ENCODE data around the gene CAMTA1.

CAMTA1 gene

GRCh38 chr1:7039590-7040220 is 254.5 kb downstream of the CAMTA1 start:
- no peaks in the 10 kb centered on the region for H3K4me1 ChIP-seq (ENCODE audit: control insufficient read depth, insufficient read depth, low read length, poor library complexity, severe bottlenecking)
- 92 to 100% methylated on average over 3 to 4 of the region's 8 CpGs for WGBS, 2 experiments (ENCODE audit: insufficient coverage in 2 of 2)
- H3K9me3 ChIP-seq (ENCODE audit: control insufficient read depth, low read length), result no peaks in the 10 kb centered on the region
- H3K36me3 ChIP-seq (ENCODE audit: control insufficient read depth, insufficient read depth, low read length), result no peaks in the 10 kb centered on the region
- no peak overlapping the region for H3K4me3 ChIP-seq (ENCODE audit: extremely low read depth, insufficient read depth, low read length, poor library complexity, severe bottlenecking)
- H3K27ac ChIP-seq (ENCODE audit: low read depth, low read length, severe bottlenecking), result no peak overlapping the region

- H3K9me3 ChIP-seq (ENCODE audit: control insufficient read depth, low read length), result no peaks in the 10 kb centered on the region
- no peaks in the 10 kb centered on the region for H3K36me3 ChIP-seq (ENCODE audit: control insufficient read depth, insufficient read depth, low read length)
- H3K4me3 ChIP-seq (ENCODE audit: extremely low read depth, insufficient read depth, low read length, poor library complexity, severe bottlenecking), result no peak overlapping the region
- H3K4me1 ChIP-seq (ENCODE audit: control insufficient read depth, insufficient read depth, low read length, poor library complexity, severe bottlenecking), result no peaks in the 10 kb centered on the region
- 92 to 95% methylated on average over 14 to 15 of the region's 16 CpGs for WGBS, 2 experiments (ENCODE audit: insufficient coverage in 2 of 2)
- H3K27ac ChIP-seq (ENCODE audit: low read depth, low read length, severe bottlenecking), result no peak overlapping the region
These were observed 255.9 kb downstream of the CAMTA1 start for GRCh38 chr1:7040969-7041695.

- Histone ChIP-seq H3K27ac (ENCODE audit: low read depth, low read length, severe bottlenecking) (no peak overlapping the region), H3K4me1 (ENCODE audit: control insufficient read depth, insufficient read depth, low read length, poor library complexity, severe bottlenecking) (peaks cover 4% of the 10 kb centered on the region)
- 67 to 77% methylated on average over 8 to 13 of the region's 17 CpGs for WGBS, 2 experiments (ENCODE audit: insufficient coverage in 2 of 2)
These were observed 257.3 kb downstream of the CAMTA1 start for GRCh38 chr1:7042322-7043190.

GRCh38 chr1:7043191-7043549 is 257.9 kb downstream of the CAMTA1 start:
- Histone ChIP-seq H3K27ac (ENCODE audit: low read depth, low read length, severe bottlenecking) (no peak overlapping the region), H3K9me3 (ENCODE audit: control insufficient read depth, low read length) (no peaks in the 10 kb centered on the region), H3K4me1 (ENCODE audit: control insufficient read depth, insufficient read depth, low read length, poor library complexity, severe bottlenecking) (peaks cover 7% of the 10 kb centered on the region), H3K36me3 (ENCODE audit: control insufficient read depth, insufficient read depth, low read length) (no peaks in the 10 kb centered on the region), H3K4me3 (ENCODE audit: extremely low read depth, insufficient read depth, low read length, poor library complexity, severe bottlenecking) (no peak overlapping the region)
- WGBS, 2 experiments (ENCODE audit: insufficient coverage in 2 of 2), result 77 to 89% methylated on average over 4 to 6 of the region's 6 CpGs

More at GRCh38 chr1:7042322-7043190, 257.3 kb downstream of the CAMTA1 start:
- Histone ChIP-seq H3K4me3 (ENCODE audit: extremely low read depth, insufficient read depth, low read length, poor library complexity, severe bottlenecking) (no peak overlapping the region), H3K9me3 (ENCODE audit: control insufficient read depth, low read length) (no peaks in the 10 kb centered on the region), H3K36me3 (ENCODE audit: control insufficient read depth, insufficient read depth, low read length) (no peaks in the 10 kb centered on the region)

DNA sequence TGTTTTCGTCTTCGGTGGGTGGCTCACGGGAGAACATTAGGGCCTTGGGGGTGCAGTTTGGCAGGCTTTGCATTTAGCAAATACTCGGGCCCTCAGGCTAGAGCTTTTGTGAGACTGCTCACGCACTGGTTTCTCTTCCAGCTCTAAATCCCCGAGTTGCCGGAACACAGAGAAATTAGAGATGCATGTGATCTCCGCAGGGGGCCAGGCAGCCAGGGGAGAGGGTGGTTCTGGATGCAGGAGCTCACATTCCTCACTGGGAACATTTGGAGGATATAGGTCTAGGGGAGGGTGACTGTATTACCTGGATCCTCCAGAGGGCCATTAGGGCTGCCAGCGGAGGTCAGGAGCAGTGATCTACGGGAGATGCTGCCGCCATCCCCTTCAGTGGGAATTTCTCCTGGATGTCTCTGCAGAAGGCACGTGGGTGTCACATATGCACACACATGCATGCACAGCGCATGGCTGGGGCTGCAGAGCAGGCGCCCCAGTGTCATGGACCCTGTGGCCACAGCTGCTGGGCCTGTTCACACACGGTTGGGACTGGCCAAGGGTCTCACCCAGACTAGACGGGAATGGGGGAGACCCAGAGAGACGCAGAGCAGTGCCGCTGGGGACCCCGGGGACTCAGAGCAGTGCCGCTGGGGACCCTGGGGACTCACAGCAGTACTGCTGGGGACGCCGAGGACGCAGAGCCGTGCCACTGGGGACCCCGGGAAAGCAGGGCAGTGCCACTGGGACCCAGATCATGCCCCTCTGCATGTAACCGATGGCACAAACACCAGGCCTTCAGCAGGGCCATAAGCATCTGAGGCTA is 258.7 kb downstream of the CAMTA1 start:
- Histone ChIP-seq H3K4me3 (ENCODE audit: extremely low read depth, insufficient read depth, low read length, poor library complexity, severe bottlenecking) (no peak overlapping the region), H3K27ac (ENCODE audit: low read depth, low read length, severe bottlenecking) (no peak overlapping the region), H3K36me3 (ENCODE audit: control insufficient read depth, insufficient read depth, low read length) (no peaks in the 10 kb centered on the region), H3K4me1 (ENCODE audit: control insufficient read depth, insufficient read depth, low read length, poor library complexity, severe bottlenecking) (peaks cover 7% of the 10 kb centered on the region), H3K9me3 (ENCODE audit: control insufficient read depth, low read length) (no peaks in the 10 kb centered on the region)
- WGBS, 2 experiments (ENCODE audit: insufficient coverage in 2 of 2), result 88 to 90% methylated on average over 26 of the region's 26 CpGs

DNA sequence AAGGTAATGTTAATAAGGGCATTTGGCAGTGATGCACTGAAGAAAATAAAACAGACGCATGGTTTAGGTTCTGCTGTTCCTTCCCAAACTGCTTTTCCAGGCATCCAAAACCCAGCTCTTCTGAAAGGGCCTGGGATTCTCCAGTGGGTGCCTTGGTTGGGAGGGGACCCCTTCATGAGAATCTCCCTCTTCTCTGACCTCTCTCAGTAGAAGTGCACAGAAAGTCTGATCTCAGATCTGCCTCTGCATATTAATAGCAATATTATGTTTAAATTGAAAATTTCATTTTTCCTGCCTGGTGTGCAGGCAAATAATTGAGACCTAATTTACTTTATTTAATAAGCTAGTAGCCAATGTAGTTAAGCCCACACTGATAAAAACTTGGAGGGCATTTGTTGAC is 260.6 kb downstream of the CAMTA1 start:
- H3K36me3 ChIP-seq (ENCODE audit: control insufficient read depth, insufficient read depth, low read length), result no peaks in the 10 kb centered on the region
- H3K4me3 ChIP-seq (ENCODE audit: extremely low read depth, insufficient read depth, low read length, poor library complexity, severe bottlenecking), result no peak overlapping the region
- peaks cover 7% of the 10 kb centered on the region for H3K4me1 ChIP-seq (ENCODE audit: control insufficient read depth, insufficient read depth, low read length, poor library complexity, severe bottlenecking)
- H3K9me3 ChIP-seq (ENCODE audit: control insufficient read depth, low read length), result no peaks in the 10 kb centered on the region
- no peak overlapping the region for H3K27ac ChIP-seq (ENCODE audit: low read depth, low read length, severe bottlenecking)
- WGBS, 2 experiments (ENCODE audit: insufficient coverage in 2 of 2), result 71 to 100% methylated on average over 1 of the region's 1 CpG

- no peaks in the 10 kb centered on the region for H3K9me3 ChIP-seq (ENCODE audit: control insufficient read depth, low read length)
- H3K36me3 ChIP-seq (ENCODE audit: control insufficient read depth, insufficient read depth, low read length), result no peaks in the 10 kb centered on the region
- 22 to 29% methylated on average over 4 of the region's 4 CpGs for WGBS, 2 experiments (ENCODE audit: insufficient coverage in 2 of 2)
- H3K4me3 ChIP-seq (ENCODE audit: extremely low read depth, insufficient read depth, low read length, poor library complexity, severe bottlenecking), result no peak overlapping the region
- no peak overlapping the region for H3K27ac ChIP-seq (ENCODE audit: low read depth, low read length, severe bottlenecking)
- H3K4me1 ChIP-seq (ENCODE audit: control insufficient read depth, insufficient read depth, low read length, poor library complexity, severe bottlenecking), result peaks cover 7% of the 10 kb centered on the region
These were observed 261.1 kb downstream of the CAMTA1 start for GRCh38 chr1:7046314-7046713.

- no peaks in the 10 kb centered on the region for H3K36me3 ChIP-seq (ENCODE audit: control insufficient read depth, insufficient read depth, low read length)
- no peaks in the 10 kb centered on the region for H3K9me3 ChIP-seq (ENCODE audit: control insufficient read depth, low read length)
- H3K27ac ChIP-seq (ENCODE audit: low read depth, low read length, severe bottlenecking), result no peak overlapping the region
- WGBS, 2 experiments (ENCODE audit: insufficient coverage in 2 of 2), result 86% methylated on average over 1 of the region's 1 CpG; no CpG with 5 or more reads in 1 of the 2 experiments
- H3K4me3 ChIP-seq (ENCODE audit: extremely low read depth, insufficient read depth, low read length, poor library complexity, severe bottlenecking), result no peak overlapping the region
- H3K4me1 ChIP-seq (ENCODE audit: control insufficient read depth, insufficient read depth, low read length, poor library complexity, severe bottlenecking), result peaks cover 7% of the 10 kb centered on the region
These were observed 261.6 kb downstream of the CAMTA1 start for GRCh38 chr1:7046891-7047290.

DNA sequence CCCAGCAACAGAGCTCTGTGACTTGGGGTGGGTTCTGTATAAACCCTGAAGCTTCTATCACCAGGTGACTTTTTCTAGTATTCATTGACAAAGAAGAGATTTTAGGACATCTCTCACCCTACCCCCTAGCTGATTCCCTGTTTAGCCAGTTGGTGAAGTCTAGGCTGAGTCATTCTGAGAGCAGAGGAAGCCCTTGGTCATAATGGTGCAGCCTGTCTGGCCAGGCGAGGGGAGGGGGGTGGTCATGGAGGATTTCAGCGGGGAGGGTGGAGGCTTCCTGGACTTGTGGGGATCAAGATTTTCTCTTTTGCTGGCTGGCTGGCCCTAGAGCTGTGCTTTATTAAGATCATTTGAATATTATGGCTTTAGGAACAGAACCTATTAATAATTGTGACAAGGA is 262.6 kb downstream of the CAMTA1 start:
- H3K27ac ChIP-seq (ENCODE audit: low read depth, low read length, severe bottlenecking), result no peak overlapping the region
- no peaks in the 10 kb centered on the region for H3K36me3 ChIP-seq (ENCODE audit: control insufficient read depth, insufficient read depth, low read length)
- H3K9me3 ChIP-seq (ENCODE audit: control insufficient read depth, low read length), result no peaks in the 10 kb centered on the region
- peaks cover 7% of the 10 kb centered on the region for H3K4me1 ChIP-seq (ENCODE audit: control insufficient read depth, insufficient read depth, low read length, poor library complexity, severe bottlenecking)
- WGBS, 2 experiments (ENCODE audit: insufficient coverage in 2 of 2), result 71 to 83% methylated on average over 2 of the region's 2 CpGs
- no peak overlapping the region for H3K4me3 ChIP-seq (ENCODE audit: extremely low read depth, insufficient read depth, low read length, poor library complexity, severe bottlenecking)

- H3K36me3 ChIP-seq (ENCODE audit: control insufficient read depth, insufficient read depth, low read length), result no peaks in the 10 kb centered on the region
- H3K4me1 ChIP-seq (ENCODE audit: control insufficient read depth, insufficient read depth, low read length, poor library complexity, severe bottlenecking), result peaks cover 7% of the 10 kb centered on the region
- WGBS, 2 experiments (ENCODE audit: insufficient coverage in 2 of 2), result 80 to 88% methylated on average over 10 of the region's 10 CpGs
- no peaks in the 10 kb centered on the region for H3K9me3 ChIP-seq (ENCODE audit: control insufficient read depth, low read length)
- H3K4me3 ChIP-seq (ENCODE audit: extremely low read depth, insufficient read depth, low read length, poor library complexity, severe bottlenecking), result no peak overlapping the region
- no peak overlapping the region for H3K27ac ChIP-seq (ENCODE audit: low read depth, low read length, severe bottlenecking)
These were observed 263.1 kb downstream of the CAMTA1 start for GRCh38 chr1:7048395-7048794.
